Panc1 (cell line): ENCODE data around the gene SHOC1.

Experiments used
- CTCF ChIP-seq: fragments of 450-650 bp; IDR thresholded peaks from 2 replicates; pipeline ENCODE4 v1.5.1; 2017; ENCODE audit warnings: mild to moderate bottlenecking
- POLR2AphosphoS5 ChIP-seq: IDR thresholded peaks from 2 replicates; pipeline ENCODE4 v1.6.1; 2012; ENCODE audit warnings: mild to moderate bottlenecking, low read depth, low read length, moderate library complexity

GRCh38 chr9:111794835-111795556 lies at the start of gene SHOC1:
- TF ChIP-seq CTCF (no peak), POLR2AphosphoS5 (no peak)
